Left lobe of liver (tissue), 2 donors: ENCODE measurements around the gene SWT1. TPM values are rescaled to one million over a fixed set of nuclear protein-coding genes. Genes with fewer than 3 reads are reported as not detected.
A peak's percentile ranks its signal among the peaks of the same experiment; 100 is the strongest.
"Not testable (repeated sequence)": the region's sequence is repeated elsewhere in the genome, so short reads cannot be mapped to it uniquely, and the experiment has no call there.

Experiments
- ATAC-seq: fragments of 200-7000 bp; cut with Tn5 transposase; one replicate; pipeline ENCODE4 v1.9.1; 2020; ENCODE audit warnings: mild to moderate bottlenecking, moderate library complexity
- DNase-seq: peaks from one replicate; pipeline ENCODE4 v3.0.0-alpha.2; 2020; ENCODE audit warnings: low spot score
- total RNA-seq: library from RNA; stranded (reverse); gene quantifications from one replicate; pipeline ENCODE4 v1.2.1, GENCODE V29; 2021
- donor health status: DM: no; HTN: no; CAD: no; lungs with moderate emphysema.
- donor health status: DM: no; HTN: yes; CAD: no.

The SWT1 gene
- total RNA-seq, 1 donor from 2014 or later: 3.2 TPM

DNA sequence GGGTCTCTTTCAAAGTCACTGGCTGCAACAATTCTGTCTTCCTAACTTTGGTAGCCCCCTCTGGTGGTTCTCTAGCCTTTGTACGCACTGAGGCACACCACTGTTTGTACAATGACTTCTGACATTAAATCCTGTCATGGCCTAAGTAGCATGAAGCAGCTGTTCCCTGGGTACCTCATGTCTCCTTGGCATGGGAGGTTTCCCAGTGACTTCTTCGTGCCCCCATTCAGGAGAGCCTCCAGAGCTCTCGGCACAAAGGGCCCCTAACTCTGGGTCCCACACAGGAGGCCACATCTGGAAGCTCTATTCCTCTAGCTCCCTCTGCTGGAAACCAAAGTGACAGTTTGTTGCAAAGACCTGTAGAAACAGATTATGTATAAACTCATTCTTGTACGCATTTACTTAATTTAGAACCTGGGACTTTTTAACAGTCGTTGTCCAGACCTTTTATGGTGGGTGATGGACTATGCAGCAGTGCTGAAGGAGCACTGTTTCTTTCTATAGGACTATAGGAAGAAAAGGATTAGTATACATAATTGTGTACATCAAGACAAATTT, 13.4 kb downstream of the SWT1 start:
- DNase-seq (no peak), ATAC-seq (peak; percentile 83)

- no peak for DNase-seq
- no peak for ATAC-seq
These were observed 36.8 kb downstream of the SWT1 start for GRCh38 chr1:185193756-185194155.

DNA sequence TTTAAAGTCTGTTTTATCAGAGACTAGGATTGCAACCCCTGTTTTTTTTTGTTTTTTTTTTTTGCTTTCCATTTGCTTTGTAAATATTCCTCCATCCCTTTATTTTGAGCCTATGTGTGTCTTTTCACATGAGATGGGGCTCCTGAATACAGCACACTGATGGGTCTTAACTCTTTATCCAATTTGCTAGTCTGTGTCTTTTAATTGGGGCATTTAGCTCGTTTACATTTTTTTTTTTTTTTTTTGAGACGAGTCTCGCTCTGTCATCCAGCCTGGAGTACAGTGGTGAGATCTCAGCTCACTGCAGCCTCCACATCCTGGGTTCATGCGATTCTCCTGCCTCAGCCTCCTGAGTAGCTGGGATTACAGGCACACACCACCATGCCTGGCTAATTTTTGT, 41.7 kb downstream of the SWT1 start:
- DNase-seq, ATAC-seq: not testable (repeated sequence)

DNA sequence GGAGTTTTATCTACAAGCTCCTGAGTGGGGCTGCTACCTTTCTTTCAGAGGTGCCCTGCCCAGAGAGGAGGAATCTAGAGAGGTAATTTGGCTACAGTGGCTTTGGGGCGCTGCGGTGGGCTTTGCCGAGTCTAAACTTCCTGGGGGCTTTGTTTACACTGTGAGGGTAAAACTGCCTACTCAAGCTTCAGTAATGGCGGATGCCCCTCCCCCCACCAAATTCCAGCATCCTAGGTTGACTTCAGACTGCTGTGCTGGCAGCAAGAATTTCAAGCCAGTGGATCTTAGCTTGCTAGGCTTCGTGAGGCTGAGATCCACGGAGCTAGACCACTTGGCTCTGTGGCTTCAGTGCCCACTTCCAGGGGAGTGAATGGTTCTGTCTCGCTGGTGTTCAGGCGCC, 43.9 kb downstream of the SWT1 start:
- DNase-seq: no peak
- ATAC-seq: no peak

GRCh38 chr1:185207170-185207569, 50.2 kb downstream of the SWT1 start:
- DNase-seq: no peak
- no peak for ATAC-seq

DNA sequence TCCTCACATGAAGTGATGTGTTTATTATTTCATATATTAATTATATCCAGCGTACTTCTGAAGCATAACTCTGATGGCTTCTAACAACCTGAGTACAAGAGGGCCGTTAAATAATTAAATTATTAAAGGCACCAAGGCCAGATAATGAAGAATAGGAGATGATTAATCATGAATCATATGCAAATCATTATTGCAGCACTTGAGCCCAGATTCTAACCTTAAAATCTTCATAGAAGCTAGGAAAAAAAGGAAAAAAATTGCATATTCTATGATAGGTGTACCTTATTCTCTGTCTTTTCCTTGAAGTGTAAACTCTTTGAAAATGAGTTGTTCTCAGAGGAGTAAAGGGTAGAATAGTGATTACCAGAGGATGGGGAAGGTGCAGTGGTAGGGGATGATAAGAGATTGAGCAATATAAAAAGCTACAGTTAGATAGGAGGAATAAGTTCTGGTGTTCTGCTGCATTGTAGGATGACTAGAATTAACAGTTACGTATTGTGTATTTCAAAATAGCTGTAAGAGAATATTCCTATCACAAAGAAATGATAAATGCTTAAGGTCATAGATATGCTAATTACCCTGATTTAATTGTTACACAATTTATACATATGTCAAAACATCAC, 51.1 kb downstream of the SWT1 start:
- no peak for DNase-seq
- ATAC-seq: no peak

DNA sequence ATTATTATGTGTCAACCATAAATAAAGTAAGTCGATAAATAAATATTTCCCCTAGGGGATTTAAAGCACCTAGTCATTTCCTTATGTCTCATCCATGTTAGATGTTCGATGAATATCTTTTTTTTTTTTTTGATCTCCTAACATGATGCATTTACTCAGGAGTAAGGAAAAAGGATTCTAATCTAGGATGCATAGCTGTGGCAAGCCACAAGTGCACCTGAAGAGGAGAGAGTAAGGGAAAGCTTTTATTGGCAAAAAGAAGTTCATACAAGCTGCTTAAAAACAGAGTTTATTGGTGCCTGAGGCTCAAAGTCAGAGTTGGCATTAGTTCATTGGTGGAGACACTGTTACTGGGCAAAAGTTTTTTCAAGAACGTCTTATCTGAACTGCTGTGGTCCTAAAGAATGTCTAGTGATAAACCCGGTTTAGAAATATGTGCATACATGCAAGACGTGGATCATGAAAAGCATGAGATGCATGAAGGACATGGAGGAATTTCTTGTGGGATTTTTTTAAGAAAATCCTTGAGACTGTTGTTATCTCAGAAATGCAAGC, 51.7 kb downstream of the SWT1 start:
- ATAC-seq (no peak), DNase-seq (no peak)

GRCh38 chr1:185209357-185209756, 52.4 kb downstream of the SWT1 start:
- not testable (repeated sequence) for ATAC-seq

DNA sequence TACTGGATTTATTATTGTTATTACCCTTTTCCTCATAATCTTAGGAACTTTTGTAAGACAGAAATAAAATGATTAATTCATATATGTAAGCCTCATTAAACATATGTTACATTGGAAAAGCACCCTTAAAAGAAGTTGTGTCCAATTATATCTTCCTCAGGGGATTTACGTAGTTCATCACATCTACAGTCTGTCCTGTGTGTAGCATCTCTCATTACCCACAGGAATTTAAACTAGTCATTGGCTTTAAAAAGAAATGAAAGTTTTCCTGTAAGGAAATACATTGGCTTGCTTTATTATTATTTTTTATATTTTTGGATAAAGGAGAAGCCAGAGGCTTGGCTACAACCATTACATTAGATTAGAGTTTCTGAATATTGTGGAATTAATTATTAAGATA, 56.1 kb downstream of the SWT1 start:
- no peak for ATAC-seq
- DNase-seq: no peak

More at GRCh38 chr1:185209357-185209756, 52.4 kb downstream of the SWT1 start:
- not testable (repeated sequence) for DNase-seq

DNA sequence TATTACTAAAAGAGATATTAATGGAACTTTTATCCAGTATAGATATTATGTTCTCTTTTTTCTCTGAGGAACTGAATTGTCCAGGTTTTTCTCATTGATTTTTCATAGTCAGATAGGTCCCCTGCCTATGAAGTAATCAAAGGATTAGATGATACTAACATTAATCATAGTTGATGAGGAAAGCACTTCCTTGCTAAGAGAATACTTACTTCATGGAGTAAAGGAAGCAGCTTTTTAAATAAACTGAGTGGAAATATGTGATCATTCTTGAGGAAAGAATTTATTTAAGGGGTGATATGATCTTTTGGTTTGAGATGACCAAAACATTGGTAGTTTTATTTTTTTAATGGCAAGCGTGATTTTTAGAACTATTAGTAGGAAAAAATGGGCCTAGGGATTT, 58.9 kb downstream of the SWT1 start:
- DNase-seq (no peak), ATAC-seq (no peak)

DNA sequence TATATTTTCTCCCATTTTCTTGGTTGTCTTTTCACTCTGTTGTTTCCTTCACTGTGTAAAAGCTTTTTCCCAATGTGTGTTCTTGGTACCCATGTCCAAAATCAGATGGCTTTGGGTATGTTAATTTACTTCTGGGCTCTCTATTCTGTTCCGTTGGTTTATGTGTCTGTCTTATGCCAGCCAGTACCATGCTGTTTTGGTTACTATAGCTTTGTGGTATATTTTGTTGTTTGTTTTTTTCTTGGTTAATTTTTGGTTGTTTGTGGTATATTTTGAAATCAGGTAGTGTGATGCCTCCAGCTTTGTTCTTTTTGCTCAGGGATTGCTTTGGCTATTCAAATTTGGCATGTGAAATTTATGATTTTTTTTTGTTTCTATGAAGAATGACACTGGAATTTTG, 67.2 kb downstream of the SWT1 start:
- no peak for ATAC-seq
- DNase-seq: no peak

DNA sequence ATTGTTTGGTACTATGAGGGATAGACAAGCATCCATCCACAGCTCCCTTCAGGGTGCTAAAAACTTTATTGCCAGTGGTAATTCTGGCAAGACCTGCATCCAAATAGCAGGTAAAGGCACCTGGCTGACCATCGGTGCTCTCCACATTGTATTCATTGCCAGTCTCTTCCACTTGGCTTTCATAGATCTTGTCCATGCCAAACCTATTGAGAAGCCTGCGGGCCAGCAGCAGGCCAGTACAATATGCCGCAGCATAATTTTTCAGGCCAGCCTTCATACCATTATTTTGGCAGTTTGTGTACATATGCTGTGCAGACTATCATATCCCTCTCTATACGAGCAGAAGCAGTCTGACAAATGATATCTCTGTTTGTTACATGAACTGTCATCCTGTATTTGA, 70.2 kb downstream of the SWT1 start:
- ATAC-seq: no peak
- no peak for DNase-seq

- DNase-seq (no peak), ATAC-seq (no peak)
These were observed 72.0 kb downstream of the SWT1 start for GRCh38 chr1:185228979-185229378.

GRCh38 chr1:185229981-185230380, 73.0 kb downstream of the SWT1 start:
- no peak for DNase-seq
- ATAC-seq: no peak

DNA sequence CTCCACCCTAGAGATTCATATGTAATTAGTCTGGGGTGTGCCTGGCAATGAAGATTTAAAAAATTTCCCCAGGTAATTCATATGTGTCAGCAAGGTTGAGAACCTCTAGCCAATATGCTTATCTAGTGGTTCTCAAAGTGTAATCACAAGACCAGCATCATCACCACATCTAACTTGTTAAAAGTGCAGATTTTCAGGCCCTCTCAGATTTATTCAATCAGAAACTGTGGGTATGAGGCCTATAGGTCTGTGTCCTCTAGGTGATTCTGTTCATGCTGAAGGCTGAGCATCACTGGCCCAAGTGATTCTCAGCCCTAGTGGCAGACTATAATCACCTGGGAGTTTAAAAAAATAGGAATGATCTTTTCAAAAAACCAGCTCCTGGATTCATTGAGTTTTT, 75.9 kb downstream of the SWT1 start:
- ATAC-seq (no peak), DNase-seq (no peak)

- ATAC-seq, DNase-seq: not testable (repeated sequence)
These were observed 77.2 kb downstream of the SWT1 start for GRCh38 chr1:185234183-185234582.

DNA sequence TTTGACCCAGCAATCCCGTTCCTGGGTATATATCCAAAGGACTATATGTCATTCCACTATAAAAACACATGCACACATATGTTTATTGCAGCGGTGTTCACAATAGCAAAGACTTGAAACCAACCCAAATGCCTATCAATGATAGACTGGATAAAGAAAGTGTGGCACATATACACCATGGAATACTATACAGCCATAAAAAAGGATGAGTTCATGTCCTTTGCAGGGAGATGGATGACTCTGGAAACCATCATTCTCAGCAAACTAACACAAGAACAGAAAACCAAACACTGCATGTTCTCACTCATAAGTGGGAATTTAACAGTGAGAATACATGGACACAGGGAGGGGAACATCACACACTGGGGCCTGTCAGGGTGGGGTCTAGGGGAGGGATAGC, 80.2 kb downstream of the SWT1 start:
- not testable (repeated sequence) for ATAC-seq, DNase-seq

DNA sequence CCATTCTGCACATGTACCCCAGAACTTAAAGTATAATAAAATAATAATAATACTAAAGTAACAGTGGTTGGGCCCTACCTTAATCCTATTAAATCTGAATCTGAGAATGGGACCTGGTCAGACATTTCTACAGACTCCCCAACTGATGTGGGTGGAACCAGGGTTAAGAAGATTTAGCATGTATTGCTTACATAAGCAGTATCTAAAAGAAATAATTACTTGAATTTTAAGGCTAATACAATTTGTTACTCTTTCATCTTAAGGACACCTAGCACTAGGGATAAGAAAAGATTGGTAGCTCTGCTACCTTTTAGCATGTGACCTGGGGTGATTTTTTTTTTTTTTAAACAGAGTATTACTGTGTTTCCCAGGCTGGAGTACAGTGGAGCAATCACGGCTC, 80.7 kb downstream of the SWT1 start:
- no peak for ATAC-seq

DNA sequence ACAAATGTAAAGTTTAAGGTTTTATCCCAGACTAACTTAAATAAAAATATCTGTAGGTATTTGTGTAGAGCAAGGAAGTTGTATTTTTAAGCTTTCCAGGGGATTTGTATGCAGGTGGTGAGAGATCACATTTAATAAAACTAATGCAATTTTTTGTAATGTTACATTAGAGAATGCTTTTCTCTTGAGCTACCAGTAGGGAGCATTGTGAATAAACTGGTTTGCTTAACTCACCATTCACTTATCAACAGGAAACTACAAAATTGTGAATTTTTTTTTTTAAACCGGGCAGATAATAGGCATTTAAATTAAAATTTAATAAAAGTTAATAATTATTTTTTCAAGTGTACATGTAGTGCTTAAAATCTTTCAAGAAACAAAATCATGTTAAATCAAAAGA, 81.5 kb downstream of the SWT1 start:
- DNase-seq: no peak
- peak; percentile 55 for ATAC-seq

More for the DNA sequence above, 80.7 kb downstream of the SWT1 start:
- no peak for DNase-seq

DNA sequence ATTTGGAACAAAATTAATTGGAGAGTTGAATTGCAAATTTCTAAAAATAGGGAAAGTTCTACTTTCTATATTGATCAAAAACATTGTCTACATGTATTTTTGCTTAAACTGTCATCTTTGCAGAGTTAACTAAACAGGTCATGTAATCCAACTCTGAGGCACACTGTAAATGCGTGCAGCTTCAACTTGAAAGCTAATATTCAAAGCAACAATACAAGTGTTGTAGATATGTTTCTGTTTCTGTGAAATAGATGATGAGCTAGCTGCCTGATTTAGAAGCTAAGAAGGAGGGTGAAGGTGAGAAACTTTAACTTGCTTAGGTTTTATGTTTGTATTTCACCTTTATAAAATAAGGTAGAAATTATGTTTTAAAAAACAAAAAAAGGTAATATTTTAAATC, 82.9 kb downstream of the SWT1 start:
- DNase-seq (no peak), ATAC-seq (no peak)

- DNase-seq: no peak
- no peak for ATAC-seq
These were observed 84.2 kb downstream of the SWT1 start for GRCh38 chr1:185241127-185241526.

DNA sequence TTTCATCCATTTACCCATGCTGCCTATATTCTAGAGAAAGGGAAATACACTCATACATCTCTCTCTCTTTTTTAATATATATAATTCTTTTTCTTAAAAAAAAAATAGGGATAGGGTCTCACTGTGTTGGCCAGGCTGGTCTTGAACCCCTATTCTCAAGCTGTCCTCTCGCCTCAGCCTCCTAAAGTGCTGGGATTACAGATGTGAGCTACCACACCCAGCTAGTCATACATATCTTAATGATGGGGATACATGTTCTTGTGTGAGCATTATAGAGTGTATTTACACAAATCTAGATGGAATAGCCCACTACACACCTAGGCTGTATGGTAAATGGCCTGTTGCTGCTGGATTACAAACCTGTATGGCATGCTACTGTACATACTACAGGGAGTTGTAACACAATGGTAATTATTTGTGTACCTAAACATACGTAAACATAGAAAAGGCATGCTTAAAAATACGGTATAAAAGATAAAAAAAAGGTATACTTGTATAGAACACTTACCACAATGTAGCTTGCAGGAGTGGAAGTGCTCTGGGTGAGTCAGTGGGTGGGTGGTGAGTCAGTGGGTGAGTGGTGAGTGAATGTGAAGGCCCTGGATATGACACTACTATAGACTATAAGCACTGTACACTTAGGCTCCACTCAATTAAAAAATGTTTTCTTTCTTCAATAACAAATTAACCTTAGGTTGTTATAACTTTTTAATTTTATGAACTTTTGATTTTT, 87.2 kb downstream of the SWT1 start:
- ATAC-seq: no peak
- DNase-seq: no peak
